HG03159 (cell line): Measurements from ENCODE around the gene LARGE1.

Source experiments
- ATAC-seq: cut with Tn5 transposase; IDR thresholded peaks from one replicate; pipeline ENCODE4 v1.9.1; 2021; ENCODE audit warnings: mild to moderate bottlenecking, moderate library complexity; ENCODE audit not compliant: unreplicated experiment

The LARGE1 gene

DNA sequence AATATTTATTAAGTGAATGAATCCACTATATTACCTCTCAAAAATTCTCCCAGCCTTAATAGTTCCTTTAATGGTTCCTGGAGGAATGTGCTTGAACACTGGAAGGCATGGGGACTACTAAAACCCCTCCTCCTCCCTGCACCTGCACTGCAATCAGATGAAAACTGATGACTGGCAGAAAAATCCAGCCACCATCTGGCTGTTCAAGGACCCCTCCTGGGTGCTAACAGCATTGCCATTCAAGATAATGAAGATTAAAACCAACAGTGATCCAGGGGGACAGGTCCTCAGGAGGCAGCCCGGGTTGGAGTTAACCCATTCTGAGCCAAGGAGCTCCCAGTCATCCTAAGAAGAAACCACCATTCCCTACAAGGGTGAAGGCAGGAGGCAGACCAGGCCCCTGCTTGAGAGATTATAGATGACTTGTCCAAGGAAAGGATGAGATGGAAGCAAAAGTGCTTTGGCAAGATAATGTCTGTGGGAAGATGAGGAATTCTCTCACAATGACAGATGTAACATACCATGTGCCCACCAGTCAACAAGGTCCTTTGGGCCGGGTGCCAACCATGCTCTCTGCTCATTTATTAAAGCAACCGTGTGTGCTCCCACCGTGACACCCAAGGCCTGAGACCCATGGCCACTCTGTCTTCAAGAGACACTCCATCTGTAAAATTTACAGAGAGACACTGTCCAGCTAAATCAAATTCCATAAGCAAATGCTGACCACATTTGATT lies 90.6 kb downstream of the LARGE1 start:
- no peak for ATAC-seq

DNA sequence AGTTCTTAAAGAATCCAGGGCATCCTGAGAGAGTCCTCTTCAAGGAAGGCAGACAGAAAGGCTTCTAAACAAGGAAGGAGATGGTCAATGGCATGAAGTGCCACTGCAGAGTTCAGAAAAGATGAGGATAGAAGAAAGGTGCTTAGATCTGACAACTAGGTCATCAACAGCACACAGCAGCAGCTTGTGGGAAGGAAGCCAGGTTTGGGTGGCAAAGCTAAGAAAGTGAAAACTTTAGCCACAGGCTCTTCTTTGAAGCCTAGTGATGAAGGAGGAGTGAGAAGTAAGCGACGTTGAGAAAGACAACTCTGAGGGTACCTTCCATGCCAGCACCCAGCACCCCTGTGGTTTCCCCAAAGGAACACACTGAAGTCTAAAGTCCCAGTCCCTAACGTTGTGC lies 92.0 kb downstream of the LARGE1 start:
- ATAC-seq = no peak

DNA sequence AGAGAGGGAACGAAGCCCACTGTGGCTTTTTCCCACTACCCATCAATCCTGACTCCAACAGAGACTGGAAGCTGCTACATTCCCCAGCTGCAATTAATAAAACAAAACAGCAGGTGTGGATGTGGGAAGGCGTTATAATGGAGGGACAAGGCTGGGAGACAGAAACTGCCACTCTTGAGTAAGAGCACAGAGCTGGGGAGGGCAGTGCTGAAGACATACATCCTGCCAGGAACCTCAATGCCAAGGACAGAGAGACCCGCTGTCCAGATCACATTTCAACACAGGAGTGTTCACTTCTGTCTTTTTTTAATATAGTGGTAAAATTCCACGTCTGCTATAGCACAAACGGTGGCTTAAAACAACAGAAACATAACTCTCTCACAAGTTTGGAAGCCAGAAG lies 94.5 kb downstream of the LARGE1 start:
- no peak for ATAC-seq

GRCh38 chr22:33823552-33823951 lies 96.7 kb downstream of the LARGE1 start:
- ATAC-seq = no peak

DNA sequence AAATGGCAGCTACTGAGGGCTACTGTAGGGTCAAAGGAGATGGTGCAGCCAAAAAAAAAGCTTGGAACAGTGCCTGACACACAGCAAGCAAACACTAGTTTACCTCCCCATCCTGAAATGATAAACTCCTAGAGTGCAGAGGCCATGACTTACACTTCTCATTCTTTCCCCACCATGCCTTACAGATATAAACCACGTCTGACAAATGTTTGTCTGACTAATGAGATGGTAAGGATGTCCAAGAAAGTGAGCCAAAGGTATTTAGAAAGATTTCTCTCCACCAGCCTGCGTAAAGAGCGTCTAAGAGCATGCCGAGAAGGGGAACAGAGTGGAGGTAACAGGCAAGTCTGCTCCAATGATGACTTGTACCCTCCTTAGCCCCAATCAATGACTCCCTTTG lies 99.0 kb downstream of the LARGE1 start:
- ATAC-seq = no peak

GRCh38 chr22:33819743-33820142 lies 100.5 kb downstream of the LARGE1 start:
- ATAC-seq = no peak

GRCh38 chr22:33817512-33818127 lies 102.7 kb downstream of the LARGE1 start:
- no peak for ATAC-seq

DNA sequence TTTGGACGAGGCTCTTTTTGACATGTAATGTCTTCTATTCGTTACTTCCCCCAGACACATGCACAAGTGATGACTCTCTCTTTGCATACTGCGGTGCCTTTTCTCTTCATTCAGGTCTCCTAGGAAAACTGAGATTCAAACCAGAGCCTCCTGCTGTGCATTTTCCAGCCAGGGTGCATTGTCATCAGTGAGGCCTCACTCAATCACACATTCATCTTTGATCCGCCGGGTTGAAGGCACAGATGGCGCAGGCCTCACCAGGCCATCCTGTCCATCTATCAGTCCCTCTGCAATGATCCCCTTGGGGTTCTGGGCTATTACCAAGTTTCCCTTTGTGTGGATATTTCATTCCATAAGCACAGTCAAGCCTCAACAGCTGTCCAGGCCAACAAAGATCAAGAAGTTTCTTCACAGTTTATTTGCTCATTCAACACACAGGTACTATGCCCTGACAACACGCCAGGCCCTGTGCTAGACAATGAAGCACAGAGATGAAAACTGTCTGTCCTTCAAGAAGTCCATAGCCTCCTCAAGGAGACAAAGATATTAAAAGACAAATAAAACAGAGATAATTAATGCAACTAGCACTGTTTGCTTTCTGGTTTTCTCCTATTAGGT lies 107.8 kb downstream of the LARGE1 start:
- no peak for ATAC-seq

GRCh38 chr22:33811686-33812085 lies 108.6 kb downstream of the LARGE1 start:
- no peak for ATAC-seq

- no peak for ATAC-seq
Observed at GRCh38 chr22:33811208-33811607, 109.1 kb downstream of the LARGE1 start.

DNA sequence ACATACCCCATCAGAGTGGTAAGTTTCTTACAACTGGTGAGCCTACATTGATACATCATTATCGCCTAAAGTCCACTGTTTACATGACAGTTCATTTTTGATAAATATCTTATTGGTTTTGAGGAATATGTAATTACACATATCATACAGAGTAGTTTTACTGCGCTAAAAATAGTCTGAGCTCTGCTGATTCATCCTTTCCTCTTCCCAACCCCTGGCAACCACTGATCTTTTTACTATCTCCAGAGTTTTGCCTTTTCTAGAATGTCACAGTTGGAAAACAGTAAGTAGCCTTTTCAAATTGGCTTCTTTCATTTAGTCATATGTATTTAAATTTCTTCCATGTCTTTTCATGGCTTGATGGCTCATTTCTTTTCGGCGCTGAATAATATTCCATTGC lies 112.8 kb downstream of the LARGE1 start:
- no peak for ATAC-seq

- no peak for ATAC-seq
Observed at GRCh38 chr22:33806191-33806590, 114.1 kb downstream of the LARGE1 start.

GRCh38 chr22:33803371-33804282 lies 116.6 kb downstream of the LARGE1 start:
- ATAC-seq = no peak

GRCh38 chr22:33798401-33798800 lies 121.9 kb downstream of the LARGE1 start:
- no peak for ATAC-seq

- ATAC-seq = no peak
Observed at GRCh38 chr22:33796494-33796893, 123.8 kb downstream of the LARGE1 start.

DNA sequence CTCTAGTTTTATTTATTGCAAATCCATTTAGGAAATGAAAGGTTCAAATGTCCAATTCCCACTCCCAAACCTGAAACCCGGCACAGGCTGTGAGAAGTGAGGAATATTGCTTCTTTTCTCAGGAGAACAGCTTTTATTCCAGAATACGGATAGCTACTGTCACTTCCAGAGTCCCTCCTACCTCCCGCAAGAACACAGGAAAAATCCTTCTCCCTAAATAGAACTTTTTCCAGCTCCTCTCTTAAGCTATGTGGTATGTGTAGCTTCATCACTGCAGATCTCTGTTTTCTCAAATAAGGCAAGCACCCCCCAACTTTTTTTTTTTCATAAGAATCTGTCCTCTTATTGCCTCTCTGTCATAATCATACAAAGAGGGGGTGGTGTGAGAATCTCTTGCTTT lies 126.8 kb downstream of the LARGE1 start:
- ATAC-seq = no peak

GRCh38 chr22:33792832-33793231 lies 127.4 kb downstream of the LARGE1 start:
- no peak for ATAC-seq

- no peak for ATAC-seq
Observed at GRCh38 chr22:33789690-33790253, 130.5 kb downstream of the LARGE1 start.

DNA sequence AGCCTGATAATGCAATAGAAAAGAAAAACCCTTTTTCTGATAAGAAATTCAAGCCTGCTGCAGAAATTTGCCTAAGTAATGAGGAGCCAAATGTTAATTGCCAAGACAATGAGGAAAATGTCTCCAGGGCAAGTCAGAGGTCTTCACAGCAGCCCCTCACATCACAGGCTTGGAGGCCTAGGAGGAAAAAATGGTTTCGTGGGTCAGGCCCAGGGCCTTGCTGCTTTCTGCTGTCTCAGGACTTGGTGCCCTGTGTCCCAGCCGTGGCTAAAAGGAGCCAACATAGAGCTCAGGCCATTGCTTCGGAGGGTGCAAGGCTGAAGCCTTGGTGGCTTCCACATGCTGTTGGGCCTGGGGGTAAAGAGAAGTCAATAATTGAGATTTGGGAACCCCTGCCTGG lies 131.3 kb downstream of the LARGE1 start:
- ATAC-seq = no peak

DNA sequence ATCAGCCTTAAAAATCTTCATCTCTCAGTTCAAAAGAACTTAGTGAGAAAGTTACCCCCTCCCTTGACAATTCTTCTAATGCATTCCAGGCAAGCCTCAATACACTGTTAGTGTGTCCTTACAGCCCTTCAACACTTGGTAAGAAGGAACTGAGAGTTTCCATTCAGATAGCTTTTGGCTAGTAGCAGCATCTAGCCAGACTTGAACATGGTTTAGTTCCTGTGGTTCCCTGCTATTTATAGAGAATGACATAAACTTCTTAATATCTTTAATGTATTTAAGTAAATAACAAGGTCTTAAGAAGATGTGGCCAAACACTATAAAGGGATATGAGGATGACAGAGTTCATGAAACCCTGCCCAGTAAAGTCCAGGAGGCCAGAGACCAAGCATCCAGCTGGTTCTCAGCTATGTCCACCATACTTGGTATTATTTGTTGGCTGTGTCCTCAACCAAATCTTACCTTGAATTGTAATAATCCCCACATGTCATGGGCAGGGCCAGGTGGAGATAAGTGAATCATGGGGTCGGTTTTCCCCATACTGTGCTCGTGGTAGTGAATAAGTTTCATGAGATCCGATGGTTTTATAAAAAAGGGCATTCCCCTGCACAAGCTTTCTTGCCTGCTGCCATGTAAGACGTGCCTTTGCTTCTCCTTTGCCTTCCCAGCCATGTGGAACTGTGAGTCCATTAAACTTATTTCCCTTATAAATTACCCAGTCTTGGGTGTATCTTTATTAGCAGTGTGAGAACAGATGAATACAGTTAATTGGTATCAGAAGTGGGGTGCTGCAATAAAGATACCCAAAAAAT lies 132.4 kb downstream of the LARGE1 start:
- ATAC-seq = no peak
